Measurements from ENCODE around the gene SUPT16H.

- TF ChIP-seq CTCF (IDR thresholded peaks at IDR 0.05), result no peak
- no peak for TF ChIP-seq POLR2A (IDR thresholded peaks at IDR 0.05)
Observed at GRCh38 chr14:21347201-21347600, 36.6 kb downstream of the SUPT16H start.

Data from ovary (tissue), 3 donors.